ENCODE results near the gene HIPK4.
"Not testable (repeated sequence)": the region's sequence is repeated elsewhere in the genome, so short reads cannot be mapped to it uniquely, and the experiment has no call there.

HIPK4 gene

GRCh38 chr19:40335855-40336600 lies 54.0 kb downstream of the HIPK4 start:
- no peak for DNase-seq

GRCh38 chr19:40335101-40335500 lies 54.9 kb downstream of the HIPK4 start:
- DNase-seq, result no peak

GRCh38 chr19:40333083-40333482 lies 56.9 kb downstream of the HIPK4 start:
- not testable (repeated sequence) for DNase-seq

- no peak for DNase-seq
These were observed 57.3 kb downstream of the HIPK4 start for GRCh38 chr19:40332669-40333068.

- no peak for DNase-seq
These were observed 58.9 kb downstream of the HIPK4 start for GRCh38 chr19:40331052-40331451.
